Measurements from ENCODE around the gene MBD3L1. TPM values are rescaled to one million over a fixed set of nuclear protein-coding genes. Genes with fewer than 3 reads are reported as not detected.

MBD3L1 gene
- polyA plus RNA-seq, 1 donor, result not detected

DNA sequence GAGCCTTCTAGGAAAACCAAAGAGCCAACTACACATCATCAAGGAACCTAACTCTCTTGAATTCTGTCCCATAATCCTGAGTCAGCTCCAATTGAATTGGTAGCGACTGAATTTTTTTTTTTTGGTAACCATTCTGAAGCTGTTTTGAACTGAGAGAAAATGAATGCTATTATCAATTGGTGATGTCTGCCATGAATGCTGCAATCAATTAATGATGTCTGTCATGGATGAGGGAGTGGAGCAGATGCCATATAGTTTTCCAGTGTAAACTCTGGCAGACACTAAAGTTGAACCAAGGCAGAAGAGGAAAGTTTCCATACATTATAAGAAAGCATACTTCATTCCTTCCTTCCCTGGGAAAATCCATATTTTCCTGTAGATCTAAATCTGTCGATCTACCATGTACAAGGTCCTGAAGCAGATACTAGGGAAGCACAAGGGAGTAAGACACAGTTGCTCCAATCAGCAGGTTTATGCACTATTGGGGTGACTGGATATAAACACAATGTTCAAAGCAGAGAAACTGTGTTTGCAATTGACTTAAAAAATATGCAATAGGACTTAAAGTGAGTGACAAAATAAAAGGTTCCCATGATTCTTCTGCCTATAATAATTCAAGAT lies 48.8 kb downstream of the MBD3L1 start:
- H3K4me3 ChIP-seq (ENCODE audit: low read length), result no peak overlapping the region
- no peaks in the 10 kb centered on the region for H3K36me3 ChIP-seq (ENCODE audit: control insufficient read depth, insufficient read depth, low read length)
- no peaks in the 10 kb centered on the region for H3K4me1 ChIP-seq (ENCODE audit: control insufficient read depth, insufficient read depth, low read length)
- peaks cover 3% of the 10 kb centered on the region for H3K9me3 ChIP-seq (ENCODE audit: control insufficient read depth, low read depth, low read length)
- no peak overlapping the region for H3K27ac ChIP-seq (ENCODE audit: low read length)
- WGBS (ENCODE audit: insufficient coverage, low lambda C conversion rate), result 67% methylated on average over 1 of the region's 2 CpGs
- H3K27me3 ChIP-seq (ENCODE audit: control insufficient read depth, insufficient read depth, low read length), result no peaks in the 10 kb centered on the region
- no peak for DNase-seq

DNA sequence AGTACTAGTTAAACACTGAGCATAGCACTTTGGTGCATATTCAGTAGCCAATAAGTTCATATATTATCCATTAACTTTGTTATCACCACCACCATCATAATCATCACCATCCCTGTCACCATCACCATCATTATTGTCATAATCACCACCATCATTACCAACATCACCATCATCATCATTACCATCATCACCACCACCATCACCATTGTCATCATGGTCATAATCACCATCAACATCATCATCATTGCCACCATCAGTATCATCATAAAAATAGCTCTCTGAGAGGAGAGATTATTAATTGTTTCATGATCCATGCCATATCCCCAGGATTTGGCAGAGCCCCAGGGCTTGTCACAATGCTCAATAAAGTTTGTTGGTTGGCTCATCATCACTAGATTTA lies 49.3 kb downstream of the MBD3L1 start:
- Histone ChIP-seq H3K4me1 (ENCODE audit: control insufficient read depth, insufficient read depth, low read length) (no peaks in the 10 kb centered on the region), H3K27me3 (ENCODE audit: control insufficient read depth, insufficient read depth, low read length) (no peaks in the 10 kb centered on the region), H3K4me3 (ENCODE audit: low read length) (no peak overlapping the region), H3K36me3 (ENCODE audit: control insufficient read depth, insufficient read depth, low read length) (no peaks in the 10 kb centered on the region), H3K27ac (ENCODE audit: low read length) (no peak overlapping the region), H3K9me3 (ENCODE audit: control insufficient read depth, low read depth, low read length) (peaks cover 3% of the 10 kb centered on the region)
- DNase-seq, result no peak

DNA sequence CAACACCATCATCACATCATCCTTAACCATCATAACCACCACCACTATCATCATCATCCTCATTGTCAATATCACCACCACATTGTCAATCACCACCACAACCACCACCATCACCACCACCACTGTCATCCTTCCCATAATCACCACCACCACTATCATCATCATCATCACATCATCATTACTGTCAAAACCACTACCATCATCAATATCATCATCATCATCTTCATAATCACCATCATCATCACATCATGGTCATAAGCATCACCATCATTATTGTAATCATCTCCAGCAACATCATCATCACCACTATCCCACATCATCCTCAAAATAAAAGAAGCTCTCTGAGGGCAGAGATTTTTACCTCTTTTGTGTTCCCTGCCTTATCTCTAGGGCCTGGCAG lies 52.2 kb downstream of the MBD3L1 start:
- H3K36me3 ChIP-seq (ENCODE audit: control insufficient read depth, insufficient read depth, low read length), result no peaks in the 10 kb centered on the region

GRCh38 chr19:8887364-8887763 lies 55.2 kb downstream of the MBD3L1 start:
- H3K4me3 ChIP-seq (ENCODE audit: low read length), result no peak overlapping the region
- 70% methylated on average over 1 of the region's 2 CpGs for WGBS (ENCODE audit: insufficient coverage, low lambda C conversion rate)
- DNase-seq, result no peak
- no peaks in the 10 kb centered on the region for H3K9me3 ChIP-seq (ENCODE audit: control insufficient read depth, low read depth, low read length)
- H3K4me1 ChIP-seq (ENCODE audit: control insufficient read depth, insufficient read depth, low read length), result no peaks in the 10 kb centered on the region
- H3K27ac ChIP-seq (ENCODE audit: low read length), result no peak overlapping the region
- no peaks in the 10 kb centered on the region for H3K36me3 ChIP-seq (ENCODE audit: control insufficient read depth, insufficient read depth, low read length)
- H3K27me3 ChIP-seq (ENCODE audit: control insufficient read depth, insufficient read depth, low read length), result no peaks in the 10 kb centered on the region

More for the DNA sequence above, 52.2 kb downstream of the MBD3L1 start:
- no peaks in the 10 kb centered on the region for H3K4me1 ChIP-seq (ENCODE audit: control insufficient read depth, insufficient read depth, low read length)
- H3K4me3 ChIP-seq (ENCODE audit: low read length), result no peak overlapping the region
- peaks cover 3% of the 10 kb centered on the region for H3K9me3 ChIP-seq (ENCODE audit: control insufficient read depth, low read depth, low read length)
- DNase-seq, result no peak
- H3K27ac ChIP-seq (ENCODE audit: low read length), result no peak overlapping the region
- H3K27me3 ChIP-seq (ENCODE audit: control insufficient read depth, insufficient read depth, low read length), result no peaks in the 10 kb centered on the region

DNA sequence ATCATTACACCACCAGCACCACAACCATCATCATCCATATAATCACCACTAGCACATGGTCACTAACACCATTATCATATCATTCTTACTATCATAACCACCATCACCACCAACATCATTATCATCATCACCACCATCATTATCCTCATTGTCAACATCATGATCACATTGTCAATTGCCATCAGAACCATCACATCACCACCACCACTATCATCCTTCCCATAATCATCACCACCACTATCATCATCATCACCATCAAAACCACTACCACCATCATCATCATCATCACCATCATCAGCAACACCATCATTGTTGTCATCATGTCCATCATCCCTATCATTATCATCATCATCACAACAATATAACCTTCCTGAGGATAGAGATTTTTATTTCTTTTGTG lies 58.1 kb downstream of the MBD3L1 start:
- Histone ChIP-seq H3K27ac (ENCODE audit: low read length) (no peak overlapping the region), H3K4me1 (ENCODE audit: control insufficient read depth, insufficient read depth, low read length) (no peaks in the 10 kb centered on the region), H3K27me3 (ENCODE audit: control insufficient read depth, insufficient read depth, low read length) (no peaks in the 10 kb centered on the region), H3K9me3 (ENCODE audit: control insufficient read depth, low read depth, low read length) (no peaks in the 10 kb centered on the region), H3K4me3 (ENCODE audit: low read length) (no peak overlapping the region), H3K36me3 (ENCODE audit: control insufficient read depth, insufficient read depth, low read length) (no peaks in the 10 kb centered on the region)
- DNase-seq, result no peak

Other genes with a start within 250 kb of the MBD3L1 start
- 17.3 TPM for gene ADAMTS10, start 221.7 kb upstream of the MBD3L1 start, polyA plus RNA-seq
- gene NFILZ, start 201.7 kb upstream of the MBD3L1 start, polyA plus RNA-seq, result not detected
- not detected for gene ACTL9, start 133.6 kb upstream of the MBD3L1 start, polyA plus RNA-seq
- not detected for gene OR2Z1, start 110.7 kb upstream of the MBD3L1 start, polyA plus RNA-seq
- gene ZNF558, start 73 bp upstream of the MBD3L1 start, polyA plus RNA-seq, result 31.7 TPM
- gene MUC16, start 178.0 kb downstream of the MBD3L1 start, polyA plus RNA-seq, result 0.78 TPM